IMR-90 (cell line): ENCODE measurements around the gene S1PR3.

ENCODE experiments used
- BHLHE40 ChIP-seq: fragments of 150-350 bp; IDR thresholded peaks from 2 replicates; pipeline ENCODE4 v1.6.1; 2016; ENCODE audit warnings: mild to moderate bottlenecking, low read depth, low read length
- CEBPB ChIP-seq: IDR thresholded peaks from 2 replicates; pipeline ENCODE4 v1.6.1; 2012; ENCODE audit warnings: low read depth, low read length, improper control_type of control experiment
- FOS ChIP-seq: fragments of 150-350 bp; IDR thresholded peaks from 2 replicates; pipeline ENCODE4 v1.6.1; 2016; ENCODE audit warnings: low read depth, low read length
- MAFK ChIP-seq: IDR thresholded peaks from 2 replicates; pipeline ENCODE4 v1.6.1; 2012; ENCODE audit warnings: low read depth, low read length, improper control_type of control experiment
- MXI1 ChIP-seq: IDR thresholded peaks from 2 replicates; pipeline ENCODE4 v1.6.1; 2012; ENCODE audit warnings: low read depth, mild to moderate bottlenecking, low read length, moderate library complexity, borderline replicate concordance
- NFE2L2 ChIP-seq: fragments of 150-350 bp; IDR thresholded peaks from 2 replicates; pipeline ENCODE4 v1.6.1; 2016; ENCODE audit warnings: low read depth, mild to moderate bottlenecking, low read length
- POLR2A ChIP-seq: IDR thresholded peaks from 2 replicates; pipeline ENCODE4 v1.6.1; 2012; ENCODE audit warnings: mild to moderate bottlenecking, low read depth, low read length
- RAD21 ChIP-seq: IDR thresholded peaks from 2 replicates; pipeline ENCODE4 v1.6.1; 2012; ENCODE audit warnings: low read length, improper control_type of control experiment
- RCOR1 ChIP-seq: IDR thresholded peaks from 2 replicates; pipeline ENCODE4 v1.6.1; 2012; ENCODE audit warnings: mild to moderate bottlenecking, low read length, improper control_type of control experiment; ENCODE audit not compliant: insufficient replicate concordance
- RFX5 ChIP-seq: IDR thresholded peaks from 2 replicates; pipeline ENCODE4 v1.8.0; 2012; ENCODE audit warnings: low read depth, mild to moderate bottlenecking, low read length, moderate library complexity
- USF2 ChIP-seq: fragments of 150-350 bp; IDR thresholded peaks from 2 replicates; pipeline ENCODE4 v1.6.1; 2017; ENCODE audit warnings: mild to moderate bottlenecking, antibody characterized with exemption, low read length, low read depth
- TF ChIP-seq, protein P1 (sequence below): conservative IDR thresholded peaks from 2 replicates; pipeline ENCODE4 v1.5.1; 2012; ENCODE audit warnings: mild to moderate bottlenecking, low read depth, low read length, improper control_type of control experiment
- TF ChIP-seq, protein P2 (sequence below): fragments of 150-350 bp; IDR thresholded peaks from 2 replicates; pipeline ENCODE4 v1.6.1; 2016; ENCODE audit warnings: low read depth, mild to moderate bottlenecking, low read length, moderate library complexity, borderline replicate concordance

DNA sequence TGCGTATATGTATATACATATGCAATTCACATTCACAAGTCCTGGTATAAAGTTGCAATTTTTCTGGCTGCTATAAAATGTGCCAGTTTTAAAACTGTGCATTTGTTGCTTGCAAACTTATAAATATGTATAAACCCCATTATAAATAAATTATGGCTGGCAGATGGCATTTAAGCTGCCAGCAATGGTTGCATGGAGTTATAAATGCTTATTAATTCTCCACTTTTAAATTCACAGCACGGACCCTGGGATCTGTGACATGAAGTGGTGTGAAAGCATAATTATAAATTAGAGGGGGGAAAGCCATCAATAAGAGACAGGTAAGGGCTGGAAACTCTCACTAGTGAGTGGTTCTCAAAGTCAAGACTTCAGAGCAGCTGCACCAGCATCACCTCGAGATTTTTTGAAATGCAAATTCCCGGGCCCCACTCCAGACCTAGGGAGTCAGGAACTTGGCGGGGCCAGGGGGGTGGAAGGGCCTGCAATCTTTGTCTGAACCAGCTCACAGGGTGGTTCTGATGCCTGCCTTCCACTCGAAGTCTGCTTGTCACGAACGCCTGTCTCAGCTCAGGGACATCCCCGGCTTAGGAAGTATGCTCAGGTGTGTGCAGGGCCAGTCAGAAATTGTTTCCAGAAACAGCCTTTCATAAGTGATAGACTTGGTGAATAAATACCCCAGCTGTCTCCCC lies 16.9 kb downstream of the S1PR3 start:
- no peak for TF ChIP-seq POLR2A
- TF ChIP-seq, protein P1, sequence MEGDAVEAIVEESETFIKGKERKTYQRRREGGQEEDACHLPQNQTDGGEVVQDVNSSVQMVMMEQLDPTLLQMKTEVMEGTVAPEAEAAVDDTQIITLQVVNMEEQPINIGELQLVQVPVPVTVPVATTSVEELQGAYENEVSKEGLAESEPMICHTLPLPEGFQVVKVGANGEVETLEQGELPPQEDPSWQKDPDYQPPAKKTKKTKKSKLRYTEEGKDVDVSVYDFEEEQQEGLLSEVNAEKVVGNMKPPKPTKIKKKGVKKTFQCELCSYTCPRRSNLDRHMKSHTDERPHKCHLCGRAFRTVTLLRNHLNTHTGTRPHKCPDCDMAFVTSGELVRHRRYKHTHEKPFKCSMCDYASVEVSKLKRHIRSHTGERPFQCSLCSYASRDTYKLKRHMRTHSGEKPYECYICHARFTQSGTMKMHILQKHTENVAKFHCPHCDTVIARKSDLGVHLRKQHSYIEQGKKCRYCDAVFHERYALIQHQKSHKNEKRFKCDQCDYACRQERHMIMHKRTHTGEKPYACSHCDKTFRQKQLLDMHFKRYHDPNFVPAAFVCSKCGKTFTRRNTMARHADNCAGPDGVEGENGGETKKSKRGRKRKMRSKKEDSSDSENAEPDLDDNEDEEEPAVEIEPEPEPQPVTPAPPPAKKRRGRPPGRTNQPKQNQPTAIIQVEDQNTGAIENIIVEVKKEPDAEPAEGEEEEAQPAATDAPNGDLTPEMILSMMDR = no peak
- no peak for TF ChIP-seq MAFK
- TF ChIP-seq, protein P2, sequence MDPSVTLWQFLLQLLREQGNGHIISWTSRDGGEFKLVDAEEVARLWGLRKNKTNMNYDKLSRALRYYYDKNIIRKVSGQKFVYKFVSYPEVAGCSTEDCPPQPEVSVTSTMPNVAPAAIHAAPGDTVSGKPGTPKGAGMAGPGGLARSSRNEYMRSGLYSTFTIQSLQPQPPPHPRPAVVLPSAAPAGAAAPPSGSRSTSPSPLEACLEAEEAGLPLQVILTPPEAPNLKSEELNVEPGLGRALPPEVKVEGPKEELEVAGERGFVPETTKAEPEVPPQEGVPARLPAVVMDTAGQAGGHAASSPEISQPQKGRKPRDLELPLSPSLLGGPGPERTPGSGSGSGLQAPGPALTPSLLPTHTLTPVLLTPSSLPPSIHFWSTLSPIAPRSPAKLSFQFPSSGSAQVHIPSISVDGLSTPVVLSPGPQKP = no peak
- TF ChIP-seq NFE2L2 = no peak
- no peak for TF ChIP-seq RAD21
- no peak for TF ChIP-seq BHLHE40
- TF ChIP-seq CEBPB = no peak
- TF ChIP-seq RCOR1 = no peak
- no peak for TF ChIP-seq RFX5
- TF ChIP-seq USF2 = no peak
- no peak for TF ChIP-seq FOS
- TF ChIP-seq MXI1 = no peak
